A549 (cell line): ENCODE measurements around the gene MVP. TPM values are rescaled to one million over a fixed set of nuclear protein-coding genes. Genes with fewer than 3 reads are reported as not detected.

Experiments
- ATAC-seq, 2 experiments: fragments of 200-7000 bp in 1 of 2; fragments of >200 bp in 1 of 2; cut with Nextera tagmentation in 1 of 2; cut with Tn5 transposase in 1 of 2; 3 replicates each; pipeline versions ENCODE4 v1.8.0 to v1.9.1; 2018 to 2020; ENCODE audit warnings: mild to moderate bottlenecking in 1 of 2, moderate library complexity in 1 of 2
- CTCF ChIA-PET: fragments of 300-600 bp; sonication (Branson Sonifier 250); formaldehyde crosslinking; extraction: SDS; loops from one replicate; lab custom pipeline; 2021; ENCODE audit warnings: antibody characterized with exemption, inconsistent platforms; lab: Yijun Ruan, JAX
- POLR2A ChIA-PET: fragments of 350-600 bp; formaldehyde crosslinking; extraction: SDS; loops from one replicate; lab custom pipeline; 2021; ENCODE audit warnings: antibody characterized with exemption, inconsistent platforms; lab: Yijun Ruan, JAX
- DNase-seq, 2 experiments: peaks; one replicate each; pipeline versions ENCODE4 v3.0.0 to v3.0.0-alpha.2; 2011 to 2016; ENCODE audit warnings: low read depth in 1 of 2, low spot score in 1 of 2
- FAIRE-seq: peaks from 2 replicates; lab custom pipeline; 2011; peaks lifted over from hg19 to GRCh38; lab: Jason Lieb, UNC
- H3K27ac ChIP-seq, 2 experiments: fragments of >200 bp; sonication (Bioruptor Twin); formaldehyde crosslinking; 3 replicates each; pipeline ENCODE4 v1.5.1; 2016 to 2017
- H3K4me1 ChIP-seq: fragments of >200 bp; sonication (Bioruptor Twin); formaldehyde crosslinking; 3 replicates; pipeline ENCODE4 v1.6.1; 2016
- H3K4me2 ChIP-seq: fragments of >200 bp; sonication (Bioruptor Twin); formaldehyde crosslinking; 3 replicates; pipeline ENCODE4 v1.6.1; 2016
- H3K4me3 ChIP-seq: fragments of >200 bp; sonication (Bioruptor Twin); formaldehyde crosslinking; 3 replicates; pipeline ENCODE4 v1.5.1; 2016
- H3K9me3 ChIP-seq: fragments of >200 bp; sonication (Bioruptor Twin); formaldehyde crosslinking; 3 replicates; pipeline ENCODE4 v1.6.1; 2016
- CBX8 ChIP-seq: fragments of 200-600 bp; sonication (generic); IDR thresholded peaks from 2 replicates; pipeline ENCODE4 v1.6.1; 2016
- CHD4 ChIP-seq: fragments of 200-600 bp; sonication (generic); IDR thresholded peaks from 2 replicates; pipeline ENCODE4 v1.6.1; 2016; ENCODE audit warnings: antibody characterized with exemption, mild to moderate bottlenecking, borderline replicate concordance
- ELK1 ChIP-seq: fragments of 150-350 bp; IDR thresholded peaks from 2 replicates; pipeline ENCODE4 v1.6.1; 2014; ENCODE audit warnings: low read depth, mild to moderate bottlenecking, low read length
- FOSL2 ChIP-seq, 2 experiments: fragments of 450-650 bp in 1 of 2; fragments of >200 bp in 1 of 2; sonication (Bioruptor Twin) in 1 of 2; formaldehyde crosslinking; IDR thresholded peaks; 2 replicates each; pipeline versions ENCODE4 v1.5.0 to v1.6.1; 2016 to 2020; ENCODE audit warnings: mild to moderate bottlenecking in 1 of 2, moderate library complexity in 1 of 2
- FOXS1 ChIP-seq: fragments of 250-450 bp; sonication (Bioruptor Pico); IDR thresholded peaks from 2 replicates; pipeline ENCODE4 v1.5.0; 2020; ENCODE audit warnings: mild to moderate bottlenecking, moderate library complexity
- HMGXB4 ChIP-seq: fragments of 250-450 bp; sonication (Bioruptor Pico); IDR thresholded peaks from 2 replicates; pipeline ENCODE4 v1.5.0; 2021; ENCODE audit warnings: mild to moderate bottlenecking, moderate library complexity, borderline replicate concordance
- HOXB13 ChIP-seq: fragments of 250-450 bp; sonication (Bioruptor Pico); IDR thresholded peaks from 2 replicates; pipeline ENCODE4 v1.5.0; 2020; ENCODE audit warnings: low read depth, mild to moderate bottlenecking, moderate library complexity
- HOXB5 ChIP-seq: fragments of 250-450 bp; sonication (Bioruptor Pico); IDR thresholded peaks from 2 replicates; pipeline ENCODE4 v1.5.0; 2020; ENCODE audit warnings: mild to moderate bottlenecking, moderate library complexity
- JUNB ChIP-seq: fragments of >200 bp; sonication (Bioruptor Twin); formaldehyde crosslinking; IDR thresholded peaks from 2 replicates; pipeline ENCODE4 v1.6.1; 2016
- KDM1A ChIP-seq: fragments of 200-600 bp; sonication (generic); IDR thresholded peaks from 2 replicates; pipeline ENCODE4 v1.6.1; 2016; ENCODE audit warnings: low read depth, mild to moderate bottlenecking
- KDM5A ChIP-seq: fragments of 200-600 bp; sonication (generic); IDR thresholded peaks from 2 replicates; pipeline ENCODE4 v1.6.1; 2016; ENCODE audit warnings: antibody characterized with exemption, mild to moderate bottlenecking
- MAFK ChIP-seq: fragments of 450-650 bp; IDR thresholded peaks from 2 replicates; pipeline ENCODE4 v1.6.1; 2014; ENCODE audit not compliant: partially characterized antibody
- MAZ ChIP-seq: fragments of 150-350 bp; IDR thresholded peaks from 2 replicates; pipeline ENCODE4 v1.6.1; 2014; ENCODE audit warnings: antibody characterized with exemption, low read depth, low read length, borderline replicate concordance
- POLR2A ChIP-seq: IDR thresholded peaks from 2 replicates; pipeline ENCODE4 v1.6.1; 2012; ENCODE audit warnings: mild to moderate bottlenecking, low read length
- POLR2AphosphoS2 ChIP-seq: conservative IDR thresholded peaks from 2 replicates; pipeline ENCODE4 v1.6.1; 2012; ENCODE audit warnings: low read length, improper control_type of control experiment, inconsistent platforms
- RAD21 ChIP-seq, 2 experiments: fragments of >200 bp in 1 of 2; sonication (Bioruptor Twin) in 1 of 2; formaldehyde crosslinking in 1 of 2; IDR thresholded peaks in 1 of 2; conservative IDR thresholded peaks in 1 of 2; 2 replicates in 1 of 2; 3 replicates in 1 of 2; pipeline ENCODE4 v1.6.1; 2012 to 2018; ENCODE audit warnings: inconsistent platforms in 1 of 2
- RARB ChIP-seq: fragments of 250-450 bp; sonication (Bioruptor Pico); IDR thresholded peaks from 2 replicates; pipeline ENCODE4 v1.8.0; 2021; ENCODE audit warnings: mild to moderate bottlenecking, moderate library complexity
- RCOR1 ChIP-seq: fragments of 150-350 bp; IDR thresholded peaks from 2 replicates; pipeline ENCODE4 v1.6.1; 2014; ENCODE audit warnings: antibody characterized with exemption, low read length, low read depth
- RFX5 ChIP-seq: fragments of 450-650 bp; IDR thresholded peaks from 2 replicates; pipeline ENCODE4 v1.7.1; 2014; ENCODE audit warnings: antibody characterized with exemption, mild to moderate bottlenecking, moderate library complexity
- TFCP2L1 ChIP-seq: fragments of 250-450 bp; sonication (Bioruptor Pico); IDR thresholded peaks from 2 replicates; pipeline ENCODE4 v1.5.0; 2021; ENCODE audit warnings: mild to moderate bottlenecking
- TP53 ChIP-seq: fragments of 250-450 bp; sonication (Bioruptor Pico); IDR thresholded peaks from 2 replicates; pipeline ENCODE4 v1.5.0; 2021; ENCODE audit warnings: mild to moderate bottlenecking, moderate library complexity
- USF2 ChIP-seq: fragments of 450-650 bp; IDR thresholded peaks from 2 replicates; pipeline ENCODE4 v1.6.1; 2014; ENCODE audit warnings: antibody characterized with exemption
- ZFP36 ChIP-seq: fragments of 450-650 bp; IDR thresholded peaks from 2 replicates; pipeline ENCODE4 v1.6.1; 2014; ENCODE audit warnings: borderline replicate concordance; ENCODE audit not compliant: partially characterized antibody
- WGBS: methylation state at CpG from one replicate; pipeline ENCODE4 v1.1.6; 2017; ENCODE audit errors: missing lambda C conversion rate; 5-methylcytosine and 5-hydroxymethylcytosine counted together
- polyA plus RNA-seq, 4 experiments: library from polyadenylated mRNA; depleted of rRNA in 3 of 4; stranded (reverse); fragments of >200 nt; fragmentation: RNase III in 1 of 4; extraction: RNeasy Plus Mini Kit Qiagen cat#74134 plus additional on column Dnase treatment in 1 of 4; gene quantifications; 2 replicates in 3 of 4; 3 replicates in 1 of 4; pipeline ENCODE4 v1.2.3, GENCODE V29; 2011 to 2017

Gene MVP
- polyA plus RNA-seq, 2 of the 4 experiments (the other 2 are of a cell fraction): 73.3 to 106 TPM

- Histone ChIP-seq H3K4me2 (peak overlapping the region; percentile 94), H3K4me1 (peaks cover 55% of the 10 kb centered on the region), H3K4me3 (no peak overlapping the region), H3K9me3 (no peaks in the 10 kb centered on the region), H3K27ac (peak overlapping the region in 1 of 2 experiments; percentile 88; a peak in 2 of 6 replicates)
- CTCF ChIA-PET: interaction anchor here (0.6 to 24.4 kb wide), 6 partner anchors 14 to 219 kb away, joined by 3 to 568 read pairs (median 4); partner anchors contain the start of gene KIF22
- POLR2A ChIA-PET: no interaction called here
- no peak for TF ChIP-seq JUNB
- TF ChIP-seq RARB (CRISPR knock-in tag): no peak
- TF ChIP-seq RCOR1: no peak
- no peak for TF ChIP-seq HMGXB4
- TF ChIP-seq USF2: no peak
- TF ChIP-seq ELK1: no peak
- TF ChIP-seq ZFP36: no peak
- TF ChIP-seq RAD21 (conservative IDR thresholded peaks at IDR 0.05 in 1 of 2, IDR thresholded peaks at IDR 0.05 in 1 of 2): no peak
- no peak for TF ChIP-seq HOXB5 (CRISPR knock-in tag)
- TF ChIP-seq CHD4: no peak
- TF ChIP-seq CBX8: no peak
- TF ChIP-seq HOXB13 (CRISPR knock-in tag): no peak
- ATAC-seq (no peak), FAIRE-seq (no peak), DNase-seq (no peak)
- WGBS: 84% methylated on average over 7 of the region's 9 CpGs
Measured at GRCh38 chr16:29812754-29813643, 7.3 kb upstream of the MVP start.

GRCh38 chr16:29813644-29814562 lies 6.4 kb upstream of the MVP start:
- Histone ChIP-seq H3K9me3 (no peaks in the 10 kb centered on the region), H3K4me2 (no peak overlapping the region), H3K27ac (no peak overlapping the region), H3K4me3 (no peak overlapping the region), H3K4me1 (peaks cover 49% of the 10 kb centered on the region)
- DNase-seq: no peak
- FAIRE-seq: no peak
- ATAC-seq: no peak
- TF ChIP-seq RFX5: no peak
- no peak for TF ChIP-seq FOXS1
- no peak for TF ChIP-seq FOSL2 (IDR thresholded peaks at IDR 0.05)
- no peak for TF ChIP-seq FOSL2 (CRISPR knock-in tag; IDR thresholded peaks at IDR 0.05)
- TF ChIP-seq TFCP2L1 (CRISPR knock-in tag): no peak
- TF ChIP-seq POLR2AphosphoS2: no peak
- no peak for TF ChIP-seq MAFK
- no peak for TF ChIP-seq KDM5A
- no peak for TF ChIP-seq MAZ
- TF ChIP-seq POLR2A: no peak
- TF ChIP-seq RARB (CRISPR knock-in tag): no peak
- TF ChIP-seq KDM1A: no peak
- TF ChIP-seq TP53 (CRISPR knock-in tag): no peak
- ChIA-PET POLR2A (no interaction called here), CTCF (interaction anchor here (0.6 to 24.4 kb wide), 5 partner anchors 13 to 208 kb away, joined by 3 to 568 read pairs (median 3); partner anchors contain the start of gene KIF22)
- 87% methylated on average over 24 of the region's 24 CpGs for WGBS
